Measurements from ENCODE around the gene MCRIP2.

MCRIP2 gene

GRCh38 chr16:677316-678190 lies 35.9 kb downstream of the MCRIP2 start:
- in situ Hi-C loops (cut with HindIII; ENCODE audit: low sequenced_read_pairs), result no loop called here
- no peak for DNase-seq (ENCODE audit: low read depth)
- no peak overlapping the region for H3K4me3 ChIP-seq (ENCODE audit: low read depth, low read length)
- TF ChIP-seq CTCF (IDR thresholded peaks at IDR 0.05; ENCODE audit: low read depth, low read length, missing control alignments), result no peak

- in situ Hi-C loops (cut with HindIII; ENCODE audit: low sequenced_read_pairs), result no loop called here
- no peak for TF ChIP-seq CTCF (IDR thresholded peaks at IDR 0.05; ENCODE audit: low read depth, low read length, missing control alignments)
- H3K4me3 ChIP-seq (ENCODE audit: low read depth, low read length), result no peak overlapping the region
- no peak for DNase-seq (ENCODE audit: low read depth)
These were observed 36.7 kb downstream of the MCRIP2 start for GRCh38 chr16:678209-678857.

- peak overlapping the region; percentile 35 for H3K4me3 ChIP-seq (ENCODE audit: low read depth, low read length)
- no peak for TF ChIP-seq CTCF (IDR thresholded peaks at IDR 0.05; ENCODE audit: low read depth, low read length, missing control alignments)
- in situ Hi-C loops (cut with HindIII; ENCODE audit: low sequenced_read_pairs), result no loop called here
- no peak for DNase-seq (ENCODE audit: low read depth)
These were observed 37.5 kb downstream of the MCRIP2 start for GRCh38 chr16:678858-679813.

- peak; percentile 50 for DNase-seq (ENCODE audit: low read depth)
- in situ Hi-C loops (cut with HindIII; ENCODE audit: low sequenced_read_pairs), result no loop called here
- no peak for TF ChIP-seq CTCF (IDR thresholded peaks at IDR 0.05; ENCODE audit: low read depth, low read length, missing control alignments)
- peak within 1 kb of the TSS; percentile 55 for H3K4me3 ChIP-seq (ENCODE audit: low read depth, low read length)
These were observed 38.4 kb downstream of the MCRIP2 start, which contains the start of gene STUB1 for GRCh38 chr16:679814-680624. Gene STUB1, plus strand, starts transcription at chr16:680410. Its CDS starts 116 bp downstream, at chr16:680526.

- TF ChIP-seq CTCF (IDR thresholded peaks at IDR 0.05; ENCODE audit: low read depth, low read length, missing control alignments), result no peak
- no peak for DNase-seq (ENCODE audit: low read depth)
- in situ Hi-C loops (cut with HindIII; ENCODE audit: low sequenced_read_pairs), result no loop called here
- H3K4me3 ChIP-seq (ENCODE audit: low read depth, low read length), result peak overlapping the region; percentile 55
These were observed 39.0 kb downstream of the MCRIP2 start for GRCh38 chr16:680625-680945.
